Effector CD4-positive, alpha-beta T cell (primary cell): ENCODE measurements around the gene KANK2.
"Not testable (repeated sequence)": the region's sequence is repeated elsewhere in the genome, so short reads cannot be mapped to it uniquely, and the experiment has no call there.

Experiments used
- DNase-seq: peaks from one replicate; pipeline ENCODE4 v3.0.0-alpha.2; 2020

The KANK2 gene

DNA sequence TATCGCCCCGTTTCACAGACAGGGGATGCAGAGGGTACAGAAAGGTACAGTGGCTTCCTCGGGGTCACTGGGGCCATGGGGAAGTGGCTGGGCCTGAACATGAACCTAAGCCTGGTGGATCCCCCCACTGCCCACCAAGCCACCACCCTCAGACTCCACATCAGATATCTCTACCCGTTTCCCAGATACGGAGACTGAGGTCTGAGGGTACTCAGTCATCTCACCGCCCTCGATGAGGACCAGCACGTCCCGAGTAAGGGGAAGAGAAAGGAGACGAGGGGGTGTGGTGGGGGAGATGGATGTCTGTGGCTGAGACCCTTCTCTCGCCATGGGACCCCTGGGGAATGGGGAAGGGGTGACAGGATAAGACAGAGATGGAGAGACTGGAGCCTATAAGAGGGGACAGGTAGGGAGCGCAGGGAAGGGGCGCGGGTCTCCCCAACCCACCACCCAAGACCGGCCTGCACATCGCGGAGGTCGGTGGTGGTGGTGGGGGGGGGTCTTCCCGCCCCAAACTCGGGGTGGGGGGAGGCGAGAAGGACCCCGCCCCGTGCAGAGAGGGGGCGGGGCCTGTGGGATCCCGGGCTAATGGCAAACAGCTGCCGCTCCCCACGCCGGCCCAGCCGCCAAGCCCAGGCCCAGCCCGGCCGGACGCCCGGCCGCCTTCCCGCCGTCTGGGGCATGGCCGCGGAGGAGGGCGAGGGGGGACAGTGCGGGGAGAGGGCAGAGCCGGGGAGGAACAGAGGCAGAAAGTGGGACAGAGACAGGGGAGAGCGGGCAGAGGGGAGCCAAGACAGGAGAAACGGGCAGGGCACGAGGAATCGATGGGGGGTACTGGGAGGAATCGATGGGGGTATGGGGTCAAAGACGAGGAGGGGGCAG is 698 bp downstream of the KANK2 start:
- no peak for DNase-seq

DNA sequence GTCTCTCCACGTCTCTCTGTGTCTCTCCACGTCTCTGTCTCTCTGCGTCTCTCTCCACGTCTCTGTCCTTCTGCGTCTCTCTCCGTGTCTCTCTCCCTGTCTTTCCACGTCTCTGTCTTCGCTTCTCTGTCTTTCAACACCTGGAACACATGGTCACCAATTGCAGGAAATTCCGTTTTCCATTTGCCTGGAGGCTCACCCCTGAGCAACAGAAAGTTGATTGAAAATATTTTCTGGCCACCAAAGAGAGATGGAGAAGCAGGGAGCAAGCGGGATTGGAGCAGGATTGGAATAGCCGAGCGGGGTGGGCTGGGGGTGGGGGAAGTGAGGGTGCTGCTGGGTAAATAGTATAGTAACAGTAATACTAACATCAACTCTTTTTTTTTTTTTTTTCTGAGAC is 1.7 kb downstream of the KANK2 start:
- DNase-seq: no peak

DNA sequence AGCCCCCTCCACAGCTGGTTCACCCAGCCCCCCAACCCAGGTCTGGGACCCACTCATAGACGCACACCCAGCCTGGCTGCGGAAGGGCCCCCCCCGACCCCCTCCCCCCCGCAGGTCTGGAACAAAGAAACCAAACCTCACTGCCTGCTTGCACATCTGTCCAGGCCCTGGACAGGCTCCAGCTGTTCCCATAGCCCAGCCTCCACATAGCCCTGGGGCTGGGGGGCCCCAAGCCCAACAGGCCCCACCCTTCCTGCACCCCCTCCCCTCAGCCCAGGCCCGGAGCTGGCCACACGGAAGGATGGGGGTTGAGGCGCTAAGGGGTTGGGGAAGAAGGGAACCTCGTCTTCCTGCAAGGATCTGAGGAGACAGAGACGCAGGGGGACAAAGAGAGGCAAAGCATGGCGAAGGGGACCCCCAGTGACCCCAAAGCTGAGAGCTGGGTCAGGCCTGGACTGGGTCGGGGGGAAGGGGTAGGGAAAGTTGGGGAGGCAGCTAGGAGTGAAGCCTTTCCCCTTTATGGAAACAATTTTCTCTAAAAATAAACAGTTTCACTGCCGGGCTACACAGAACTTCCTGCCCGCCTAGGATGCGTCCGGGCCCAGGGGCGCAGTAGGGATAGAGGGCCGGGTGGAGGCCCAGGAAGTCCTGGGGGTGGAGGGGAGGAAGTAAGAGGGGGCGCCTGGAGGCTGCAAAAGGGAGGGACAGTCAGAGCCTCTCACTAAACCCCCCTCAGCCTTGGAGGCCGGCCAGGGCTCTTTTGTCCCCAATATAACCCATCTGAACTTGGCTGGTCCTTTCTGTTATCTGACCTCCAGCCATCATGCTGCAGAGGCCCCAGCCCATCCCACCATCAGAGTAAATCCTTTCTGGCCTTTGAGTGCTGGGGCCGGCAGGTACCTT is 2.4 kb downstream of the KANK2 start:
- DNase-seq: no peak

DNA sequence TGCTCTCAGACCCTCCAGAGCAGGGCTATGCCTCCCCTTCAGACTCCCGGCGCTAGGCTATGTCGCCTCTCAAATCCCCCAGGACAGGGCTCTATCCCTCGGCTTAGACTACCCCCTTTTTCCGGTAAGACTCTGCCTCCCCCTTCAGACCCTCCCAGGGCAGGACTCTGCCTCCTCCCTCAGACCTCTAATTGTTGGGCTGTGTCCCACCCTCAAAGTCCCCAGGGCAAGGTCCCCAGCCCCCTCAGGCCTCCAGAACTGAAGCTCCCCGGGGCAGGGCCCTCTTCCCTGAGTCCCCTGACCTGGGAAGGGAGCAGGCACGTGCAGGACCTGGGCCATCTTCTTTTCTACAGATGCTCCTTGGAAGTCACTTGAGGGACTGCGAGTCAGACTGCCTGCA is 3.2 kb downstream of the KANK2 start:
- no peak for DNase-seq

DNA sequence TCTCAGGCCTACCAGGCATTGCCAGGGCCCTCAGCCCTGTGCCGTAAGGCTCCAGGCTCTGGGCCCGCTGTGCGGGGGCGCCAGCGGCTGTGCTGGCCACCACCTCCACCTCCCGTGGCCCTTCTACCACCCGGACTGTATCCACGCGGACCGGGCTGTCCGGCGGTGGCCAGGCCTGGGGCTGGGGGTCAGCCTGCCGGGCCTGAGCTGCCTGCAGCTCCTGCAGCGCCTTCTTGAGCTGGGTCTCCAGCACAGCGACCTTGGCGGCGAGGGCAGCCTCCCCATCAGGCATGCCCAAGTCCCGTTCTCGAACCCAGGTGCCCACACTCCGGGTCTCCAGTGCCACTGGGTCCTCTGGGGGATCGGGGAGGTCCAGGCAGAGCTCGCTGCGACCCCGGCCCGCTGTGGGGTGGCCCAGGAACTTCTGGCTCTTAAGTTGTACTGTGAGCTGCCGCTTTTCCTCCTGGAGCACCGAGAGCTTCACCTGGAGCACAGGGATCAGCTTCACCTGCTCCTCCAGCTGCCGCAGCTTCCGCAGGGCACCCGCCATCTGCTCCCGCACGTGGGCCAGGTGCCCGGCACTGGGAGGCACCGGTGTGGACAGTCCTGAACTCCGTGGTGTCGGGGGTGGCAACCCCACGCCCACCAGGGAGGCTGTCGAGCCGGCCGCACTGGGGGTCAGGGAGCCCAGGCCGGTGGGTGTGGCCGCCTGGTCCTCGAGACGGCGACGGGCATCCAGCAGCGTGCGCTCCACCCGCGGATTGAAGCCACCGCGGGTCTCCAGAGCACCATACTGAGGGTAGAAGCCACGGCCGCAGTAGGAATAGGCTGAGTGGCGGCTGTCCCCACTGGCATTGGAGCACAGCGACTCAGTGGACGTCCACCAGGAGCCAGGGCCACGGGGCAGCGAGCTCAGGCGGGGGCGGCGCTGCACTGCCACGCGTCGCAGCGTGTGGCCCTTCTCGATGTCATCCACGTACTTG is 4.1 kb downstream of the KANK2 start:
- no peak for DNase-seq

DNA sequence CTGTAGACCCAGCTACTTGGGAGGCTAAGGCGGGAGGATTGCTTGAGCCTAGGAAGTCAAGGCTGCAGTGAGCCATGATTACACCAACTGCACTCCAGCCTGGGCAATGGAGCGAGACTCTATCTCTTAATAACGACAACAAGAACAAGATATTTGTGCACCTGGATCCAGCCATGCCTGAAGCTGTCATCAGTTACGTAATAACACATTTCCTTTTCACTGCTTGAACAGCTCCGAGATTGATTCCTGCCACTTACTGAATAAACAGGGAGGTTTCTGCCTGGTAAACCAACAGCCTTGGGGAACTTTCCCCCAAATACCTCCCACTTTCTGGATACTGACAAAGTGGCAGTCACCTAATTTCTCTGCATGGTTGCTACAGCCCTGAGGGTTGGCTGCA is 5.4 kb downstream of the KANK2 start:
- no peak for DNase-seq

DNA sequence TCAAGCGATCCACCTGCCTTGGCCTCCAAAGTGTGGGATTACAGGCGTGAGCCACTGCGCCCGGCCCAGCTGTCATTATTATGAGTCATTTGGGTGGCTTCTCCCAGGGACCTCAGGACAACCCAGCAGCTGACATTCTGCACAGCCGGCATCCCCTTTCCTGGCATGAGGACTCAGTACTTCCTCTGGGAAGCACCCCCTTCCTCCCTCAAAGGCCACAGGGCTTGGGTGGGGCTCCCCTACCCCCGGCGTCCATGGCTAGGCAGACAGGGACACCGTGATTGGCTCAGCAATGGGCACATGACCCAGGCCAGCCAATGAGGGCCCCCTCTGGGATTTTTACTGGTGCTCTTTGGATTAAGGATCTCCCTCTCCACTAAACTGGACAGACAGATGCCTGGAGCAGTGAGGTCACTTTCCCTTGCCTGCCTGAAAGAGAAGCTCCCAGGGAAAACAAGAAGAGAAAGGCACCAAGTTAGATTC is 6.0 kb downstream of the KANK2 start:
- DNase-seq: no peak

DNA sequence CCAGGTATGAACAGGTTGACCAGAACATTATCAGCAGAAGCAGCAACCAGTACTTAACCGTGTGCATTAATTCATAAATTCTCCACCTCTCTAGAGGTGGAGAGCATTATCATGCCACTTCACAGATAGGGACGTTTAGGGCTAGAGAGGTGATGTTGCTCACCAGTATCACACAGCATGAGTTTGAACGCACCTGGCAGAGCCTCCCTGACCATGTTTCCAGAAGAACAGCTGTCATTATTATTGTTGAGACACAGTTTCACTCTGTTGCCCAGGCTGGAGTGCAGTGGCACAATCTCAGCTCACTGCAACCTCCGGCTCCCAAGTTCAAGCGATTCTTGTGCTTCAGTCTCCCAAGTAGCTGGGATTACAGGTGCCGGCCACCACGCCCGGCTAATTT is 6.8 kb downstream of the KANK2 start:
- DNase-seq: no peak

DNA sequence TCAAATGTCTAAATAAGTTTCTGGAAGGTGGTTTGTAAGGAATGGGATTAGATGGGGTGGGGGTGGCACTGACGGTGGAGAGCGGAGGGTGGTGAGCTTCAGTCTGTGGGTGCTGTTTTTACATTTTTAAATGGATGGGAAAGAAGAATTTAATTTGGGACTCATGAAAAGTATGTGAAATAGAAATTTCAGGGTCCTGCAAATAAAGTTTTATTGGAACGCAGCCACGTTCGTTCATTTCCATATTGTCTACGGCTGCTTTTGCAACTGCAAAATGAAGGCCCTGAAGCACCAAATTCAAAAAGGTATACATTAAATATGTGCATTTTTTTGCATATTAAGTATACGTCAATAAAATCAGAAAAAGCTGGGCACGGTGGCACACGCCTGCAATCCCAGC is 9.9 kb downstream of the KANK2 start:
- DNase-seq: no peak

DNA sequence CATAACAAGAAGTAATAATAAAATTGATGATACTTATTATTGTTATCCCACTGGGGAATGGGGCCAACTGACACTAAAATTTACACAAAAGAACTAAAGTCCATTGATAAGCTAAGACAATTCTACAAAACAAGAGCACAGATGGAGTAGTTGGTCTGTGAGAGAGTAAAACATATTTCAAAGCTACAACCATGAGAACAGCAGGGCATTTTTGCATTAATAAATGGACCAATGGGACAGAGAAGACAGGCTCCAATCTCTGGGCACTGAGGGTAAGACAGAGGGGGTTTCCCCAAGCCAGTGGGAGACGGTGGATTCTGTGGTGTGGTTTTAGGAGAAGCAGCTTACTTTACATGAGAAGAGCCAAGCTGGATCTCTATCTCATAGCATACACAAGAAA is 14.4 kb downstream of the KANK2 start:
- no peak for DNase-seq

DNA sequence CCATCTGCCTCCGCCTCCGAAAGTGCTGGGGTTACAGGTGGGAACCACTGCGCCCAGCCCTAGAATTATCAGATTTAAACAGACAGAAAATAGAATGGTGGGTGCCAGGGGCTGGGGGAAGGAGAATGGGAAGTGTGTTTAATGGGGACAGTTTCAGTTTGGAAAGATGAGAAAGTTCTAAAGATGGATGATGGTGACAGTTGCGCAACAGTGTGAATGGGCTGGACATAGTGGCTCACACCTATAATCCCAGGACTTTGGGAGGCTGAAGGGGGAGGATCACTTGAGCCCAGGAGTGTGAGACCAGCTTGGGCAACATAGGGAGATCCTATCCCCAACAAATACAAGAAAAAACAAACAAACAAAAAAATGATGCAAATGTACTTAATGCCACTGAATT is 15.9 kb downstream of the KANK2 start:
- DNase-seq: no peak

DNA sequence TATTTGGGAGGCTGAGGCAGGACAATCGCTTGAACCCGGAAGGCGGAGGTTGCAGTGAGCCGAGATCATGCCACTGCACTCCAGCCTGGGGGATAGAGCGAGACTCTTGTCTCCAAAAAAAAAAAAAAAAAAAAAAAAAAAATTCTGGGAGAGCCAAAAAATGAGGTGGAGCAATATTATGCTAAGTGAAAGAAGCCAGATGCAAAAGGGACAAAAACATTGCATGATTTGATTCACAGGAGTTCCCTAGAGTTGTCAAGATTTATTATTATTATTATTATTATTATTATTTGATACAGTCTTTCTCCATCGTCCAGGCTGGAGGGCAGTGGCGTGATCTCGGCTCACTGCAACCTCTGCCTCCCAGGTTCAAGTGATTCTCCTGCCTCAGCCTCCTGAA is 16.4 kb downstream of the KANK2 start:
- not testable (repeated sequence) for DNase-seq

DNA sequence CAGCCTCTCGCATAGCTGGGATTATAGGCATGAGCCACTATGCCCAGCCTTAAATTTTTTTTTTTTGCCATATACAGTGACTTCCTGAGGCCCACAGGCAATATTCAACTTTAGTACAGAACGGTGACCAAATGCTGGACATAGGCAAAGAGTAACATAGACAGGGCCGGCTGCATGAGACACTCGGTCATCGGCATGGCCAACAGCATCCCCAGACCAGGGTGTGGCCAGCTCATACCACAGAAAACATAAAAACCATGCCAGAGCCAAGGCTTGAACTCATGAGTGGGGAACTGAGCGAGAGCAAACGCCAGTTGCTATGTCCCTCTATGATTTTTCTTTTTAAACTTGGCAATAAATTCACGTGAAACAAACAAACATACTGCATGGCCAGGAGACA is 17.0 kb downstream of the KANK2 start:
- no peak for DNase-seq

DNA sequence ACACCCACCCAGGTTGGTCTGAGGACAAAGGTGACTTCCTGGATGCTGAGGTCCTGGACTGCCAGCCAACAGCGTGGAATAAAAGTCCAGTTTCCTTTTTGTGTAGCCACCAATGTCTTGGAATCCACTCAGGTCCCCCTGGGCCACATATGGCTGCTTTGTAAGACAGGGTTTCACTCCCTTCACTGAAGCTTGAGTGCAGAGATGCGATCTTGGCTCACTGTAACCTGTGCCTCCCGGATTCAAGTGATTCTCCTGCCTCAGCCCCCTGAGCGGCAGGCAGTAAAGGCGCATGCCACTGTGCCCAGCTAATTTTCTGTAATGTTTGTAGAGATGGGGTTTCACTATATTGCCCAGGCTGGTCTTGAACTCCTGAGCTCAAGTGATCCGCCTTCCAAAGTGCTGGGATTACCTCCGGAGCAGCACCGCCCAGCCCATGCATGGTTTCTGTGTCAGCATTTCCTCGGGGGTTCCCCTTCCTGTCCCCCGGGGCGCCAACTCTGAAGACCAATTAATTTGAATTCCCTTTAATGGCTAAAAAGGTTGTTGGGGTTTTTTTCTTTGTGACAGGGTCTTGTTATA is 17.5 kb downstream of the KANK2 start:
- no peak for DNase-seq

DNA sequence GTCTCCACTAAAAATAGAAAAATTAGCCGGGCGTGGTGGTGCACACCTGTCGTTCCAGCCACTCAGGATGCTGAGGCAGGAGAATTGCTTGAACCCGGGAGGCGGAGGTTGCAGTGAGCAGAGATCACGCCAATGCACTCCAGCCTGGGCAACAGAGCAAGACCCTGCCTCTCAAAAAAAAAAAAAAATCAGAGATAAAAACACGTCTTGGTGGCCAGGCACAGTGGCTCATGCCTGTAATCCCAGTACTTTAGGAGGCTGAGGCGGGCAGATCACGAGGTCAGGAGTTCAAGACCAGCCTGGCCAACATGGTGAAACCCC is 18.2 kb downstream of the KANK2 start:
- not testable (repeated sequence) for DNase-seq

DNA sequence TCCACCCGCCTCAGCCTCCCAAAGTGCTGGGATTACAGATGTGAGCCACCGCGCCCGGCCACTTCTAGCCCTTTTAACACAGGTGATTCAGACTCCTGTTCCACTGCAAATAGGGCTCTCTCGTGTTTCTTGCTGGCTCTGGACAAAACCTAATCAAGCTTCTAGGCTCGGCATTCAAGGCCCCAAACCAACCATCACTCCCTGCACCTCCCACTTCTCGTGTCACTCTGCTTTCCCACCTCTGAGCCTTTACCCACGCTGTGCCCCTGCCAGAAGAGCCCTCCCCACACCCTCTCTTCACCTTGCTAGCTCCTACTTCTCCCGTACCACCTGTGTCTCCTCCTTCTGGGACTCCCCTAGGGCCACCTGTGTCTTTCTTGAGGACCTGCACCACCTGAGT is 19.8 kb downstream of the KANK2 start:
- DNase-seq: no peak

DNA sequence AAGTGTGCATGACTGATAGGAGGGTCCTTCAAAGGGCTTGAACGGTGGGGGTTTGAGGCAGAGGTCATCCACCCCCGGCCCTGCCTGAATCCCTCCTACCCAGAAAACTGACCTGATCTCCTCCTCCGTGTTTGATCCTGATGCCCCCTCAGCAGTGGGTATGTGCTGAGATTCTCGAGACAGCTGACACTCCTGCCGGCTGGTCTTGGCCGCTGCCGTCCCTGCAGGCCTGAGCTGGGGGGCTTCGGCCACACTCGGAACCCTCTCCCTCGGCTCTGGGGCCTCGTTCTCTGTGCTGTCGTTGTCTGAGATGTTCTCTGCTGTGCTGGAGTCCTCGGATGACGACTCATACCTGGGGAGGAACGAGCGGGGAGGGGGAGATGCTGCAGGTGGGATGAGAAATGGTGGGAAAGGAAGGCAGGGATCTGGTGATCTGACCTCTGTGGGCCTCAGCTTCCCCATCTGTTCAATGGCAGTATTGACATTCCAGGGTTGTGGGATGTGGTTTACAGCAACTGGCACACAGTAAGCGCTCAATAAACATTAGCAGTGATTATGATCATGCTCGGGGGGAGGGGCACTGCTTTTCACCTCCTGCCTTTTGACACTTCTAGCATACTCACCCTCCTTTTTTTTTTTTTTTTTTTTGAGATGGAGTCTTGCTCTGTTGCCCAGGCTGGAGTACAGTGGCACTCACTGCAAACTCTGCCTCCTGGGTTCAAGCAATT is 20.7 kb downstream of the KANK2 start:
- DNase-seq: no peak

DNA sequence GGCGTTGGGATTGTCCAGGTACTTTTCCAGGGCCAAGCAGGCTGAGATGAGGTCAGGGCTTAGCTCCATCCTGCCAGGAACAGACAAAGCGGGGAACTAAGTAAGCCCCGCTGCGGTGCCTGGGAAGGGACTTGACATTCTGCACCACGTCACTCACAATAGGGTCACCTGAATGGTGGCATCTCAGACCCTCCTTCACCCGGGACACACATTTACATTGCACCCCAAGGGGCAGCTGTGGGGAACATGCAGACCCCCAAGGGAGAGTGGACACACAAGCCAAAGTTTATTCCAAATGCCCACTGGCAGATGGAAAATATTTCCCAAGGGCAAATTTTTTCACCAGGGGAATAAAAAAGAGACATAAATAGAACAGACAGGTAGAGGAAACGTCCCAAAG is 21.4 kb downstream of the KANK2 start:
- DNase-seq: no peak

DNA sequence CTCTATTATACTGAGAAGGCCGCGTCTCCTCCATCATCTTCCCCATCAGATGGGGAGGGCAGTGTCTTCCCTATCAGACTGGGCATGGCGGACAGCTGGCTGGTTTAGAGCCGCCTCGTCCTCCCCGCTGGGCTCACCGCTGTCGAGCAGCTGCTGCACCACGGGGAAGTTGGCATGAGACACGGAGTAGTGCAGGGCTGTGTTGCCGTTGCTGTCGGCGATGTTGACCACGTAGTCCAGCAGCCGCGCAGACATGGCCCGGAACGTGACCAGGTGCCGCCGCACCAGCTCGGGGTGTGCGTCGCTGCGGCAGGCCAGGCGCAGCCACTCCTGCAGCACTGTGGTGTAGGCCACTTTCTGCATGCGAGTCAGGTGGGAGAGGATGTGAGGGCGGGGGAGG is 23.0 kb downstream of the KANK2 start:
- DNase-seq: no peak

DNA sequence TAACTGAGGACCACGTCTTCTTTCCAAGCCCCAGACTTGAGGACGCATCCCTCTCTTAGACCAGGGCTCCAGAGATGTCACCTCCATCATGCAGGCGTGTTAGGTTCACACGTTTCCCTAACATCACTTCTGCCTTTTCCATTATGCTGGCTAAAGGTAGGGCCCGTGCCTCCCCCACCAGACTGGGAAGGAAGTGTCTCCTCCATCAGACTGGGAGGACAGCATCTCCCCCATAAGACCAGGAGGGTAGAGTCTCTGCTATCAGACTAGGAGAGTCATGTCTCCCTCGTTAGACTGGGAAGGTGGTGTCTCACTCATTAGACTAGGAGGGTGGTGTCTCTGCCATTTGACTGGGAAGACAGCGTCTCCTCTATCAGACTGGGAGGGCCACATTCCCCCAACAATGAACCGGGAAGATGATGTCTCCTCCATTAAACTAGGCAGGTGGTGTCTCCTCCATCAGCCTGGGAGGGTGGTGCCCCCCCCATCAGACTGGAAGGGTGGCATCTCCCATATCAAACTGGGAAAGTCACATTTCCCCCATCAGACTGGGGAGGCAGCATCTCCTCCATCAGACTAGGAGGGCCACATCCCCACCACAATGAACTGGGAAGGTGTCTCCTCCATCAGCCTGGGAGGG is 23.7 kb downstream of the KANK2 start:
- no peak for DNase-seq

DNA sequence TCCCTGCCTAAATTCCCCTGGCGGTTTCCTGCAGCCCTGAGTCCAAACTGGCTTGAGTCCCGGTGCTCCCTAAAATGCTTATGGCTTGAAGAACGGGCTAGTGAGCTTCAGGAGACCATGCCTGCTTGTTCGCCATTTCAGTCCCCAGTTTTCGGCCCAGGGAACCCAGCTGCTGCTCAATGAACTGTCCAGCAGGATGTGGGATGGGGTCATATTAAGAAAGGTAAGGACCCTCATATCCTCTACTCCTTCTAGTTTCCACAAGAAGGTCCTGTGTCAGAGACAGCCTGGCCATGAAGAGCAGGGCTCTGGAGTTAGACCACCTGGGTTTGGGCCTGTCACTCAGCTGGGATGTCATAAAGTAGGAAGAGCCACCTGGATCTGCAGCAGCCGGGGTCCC is 24.8 kb downstream of the KANK2 start:
- no peak for DNase-seq
